ENCODE data around the gene BORCS8.

BORCS8 gene

GRCh38 chr19:19213426-19214158 is 21.6 kb upstream of the BORCS8 start:
- no peak for DNase-seq

GRCh38 chr19:19212916-19213315 is 21.0 kb upstream of the BORCS8 start:
- DNase-seq, result no peak

- no peak for DNase-seq
Observed at GRCh38 chr19:19211499-19212420, 19.8 kb upstream of the BORCS8 start, which contains the start of gene NCAN. Gene NCAN (plus strand): TSS chr19:19211958. CDS start chr19:19216954, 4,996 bp downstream.

GRCh38 chr19:19209372-19209771 is 17.4 kb upstream of the BORCS8 start:
- DNase-seq, result no peak

GRCh38 chr19:19207637-19208572 is 16.0 kb upstream of the BORCS8 start:
- DNase-seq, result no peak

- DNase-seq, result no peak
Observed at GRCh38 chr19:19206938-19207337, 15.0 kb upstream of the BORCS8 start.

- DNase-seq, result no peak
Observed at GRCh38 chr19:19205416-19206410, 13.8 kb upstream of the BORCS8 start.

- no peak for DNase-seq
Observed at GRCh38 chr19:19204181-19204580, 12.2 kb upstream of the BORCS8 start.

- DNase-seq, result peak; percentile 88
Observed at GRCh38 chr19:19203012-19203856, 11.3 kb upstream of the BORCS8 start, which contains the start of gene NR2C2AP. Gene NR2C2AP (minus strand): TSS chr19:19203414. CDS start chr19:19203060, 354 bp downstream.

- no peak for DNase-seq
Observed at GRCh38 chr19:19202707-19203011, 10.7 kb upstream of the BORCS8 start.

- DNase-seq, result no peak
Observed at GRCh38 chr19:19201697-19202630, 10.0 kb upstream of the BORCS8 start.

- no peak for DNase-seq
Observed at GRCh38 chr19:19193926-19194325, 2.0 kb upstream of the BORCS8 start.

GRCh38 chr19:19192910-19193423 is 1.0 kb upstream of the BORCS8 start:
- DNase-seq, result no peak

GRCh38 chr19:19191768-19192077 is 229 bp downstream of the BORCS8 start:
- DNase-seq, result no peak

- no peak for DNase-seq
Observed at GRCh38 chr19:19186742-19187141, 5.2 kb downstream of the BORCS8 start.

- DNase-seq, result peak; percentile 49
Observed at GRCh38 chr19:19185853-19186740, 5.9 kb downstream of the BORCS8 start.

GRCh38 chr19:19181488-19181998 is 10.4 kb downstream of the BORCS8 start:
- no peak for DNase-seq

All from effector CD4-positive, alpha-beta T cell (primary cell).